ENCODE data around the gene PRORP. TPM values are rescaled to one million over a fixed set of nuclear protein-coding genes. Genes with fewer than 3 reads are reported as not detected.

PRORP gene
- total and polyA plus RNA-seq, 2 donors (not counting 3 experiments of a cell fraction or from before 2014, with no cell fraction given), result 28.8 to 36.9 TPM

- FAIRE-seq (no peak), DNase-seq (ENCODE audit: low read depth, low spot score) (no peak)
- Histone ChIP-seq H3K27me3 (ENCODE audit: control insufficient read depth in 2 of 2, insufficient read depth in 2 of 2, low read length in 2 of 2) (no peaks in the 10 kb centered on the region), H3K4me2 (ENCODE audit: insufficient read depth, low read length) (no peak overlapping the region), H3K27ac (ENCODE audit: insufficient read depth, low read depth, low read length) (no peak overlapping the region), H4K20me1 (replicated peaks; ENCODE audit: control insufficient read depth, extremely low read depth, insufficient read depth, low read length) (peaks cover 2% of the 10 kb centered on the region), H3K4me1 (ENCODE audit: control insufficient read depth, extremely low read depth, insufficient read depth, low read length) (peaks cover 10% of the 10 kb centered on the region), H3K9me3 (replicated peaks; ENCODE audit: control insufficient read depth, insufficient read depth, low read length) (no peaks in the 10 kb centered on the region), H3K79me2 (ENCODE audit: control insufficient read depth, insufficient read depth, low read length) (no peaks in the 10 kb centered on the region), H3K4me3 (replicated peaks in 1 of 3; ENCODE audit: insufficient read depth in 1 of 3, low read depth in 1 of 3, low read length in 3 of 3) (no peak overlapping the region), H2AFZ (ENCODE audit: low read depth, low read length) (no peak overlapping the region), H3K9me1 (replicated peaks; ENCODE audit: control insufficient read depth, extremely low read depth, insufficient read depth, low read length) (no peaks in the 10 kb centered on the region), H3K36me3 (ENCODE audit: control insufficient read depth in 2 of 2, extremely low read depth in 1 of 2, insufficient read depth in 2 of 2, low read length in 2 of 2) (no peaks in the 10 kb centered on the region), H3K9ac (replicated peaks; ENCODE audit: extremely low read depth, insufficient read depth, low read length) (no peak overlapping the region)
- ChIA-PET POLR2A (no interaction called here), CTCF (no interaction called here)
- intact Hi-C loops (cut with micrococcal nuclease), result no loop called here
- BruUV-seq (replicated peaks), result no TSS peak
- TF ChIP-seq, protein P1, sequence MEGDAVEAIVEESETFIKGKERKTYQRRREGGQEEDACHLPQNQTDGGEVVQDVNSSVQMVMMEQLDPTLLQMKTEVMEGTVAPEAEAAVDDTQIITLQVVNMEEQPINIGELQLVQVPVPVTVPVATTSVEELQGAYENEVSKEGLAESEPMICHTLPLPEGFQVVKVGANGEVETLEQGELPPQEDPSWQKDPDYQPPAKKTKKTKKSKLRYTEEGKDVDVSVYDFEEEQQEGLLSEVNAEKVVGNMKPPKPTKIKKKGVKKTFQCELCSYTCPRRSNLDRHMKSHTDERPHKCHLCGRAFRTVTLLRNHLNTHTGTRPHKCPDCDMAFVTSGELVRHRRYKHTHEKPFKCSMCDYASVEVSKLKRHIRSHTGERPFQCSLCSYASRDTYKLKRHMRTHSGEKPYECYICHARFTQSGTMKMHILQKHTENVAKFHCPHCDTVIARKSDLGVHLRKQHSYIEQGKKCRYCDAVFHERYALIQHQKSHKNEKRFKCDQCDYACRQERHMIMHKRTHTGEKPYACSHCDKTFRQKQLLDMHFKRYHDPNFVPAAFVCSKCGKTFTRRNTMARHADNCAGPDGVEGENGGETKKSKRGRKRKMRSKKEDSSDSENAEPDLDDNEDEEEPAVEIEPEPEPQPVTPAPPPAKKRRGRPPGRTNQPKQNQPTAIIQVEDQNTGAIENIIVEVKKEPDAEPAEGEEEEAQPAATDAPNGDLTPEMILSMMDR (IDR thresholded peaks at IDR 0.05; ENCODE audit: extremely low read depth in 1 of 2, insufficient read depth in 1 of 2, low read depth in 1 of 2, low read length in 2 of 2), result no peak
- no peak for TF ChIP-seq GATA2 (IDR thresholded peaks at IDR 0.05; ENCODE audit: insufficient read depth, insufficient read length, low read depth, low read length)
- TF ChIP-seq JUN (IDR thresholded peaks at IDR 0.05; ENCODE audit: borderline replicate concordance, insufficient read depth, insufficient read length, low read depth), result no peak
- no peak for TF ChIP-seq POLR2A (IDR thresholded peaks at IDR 0.05; ENCODE audit: low read depth, low read length)
- TF ChIP-seq FOS (IDR thresholded peaks at IDR 0.05; ENCODE audit: borderline replicate concordance, insufficient read depth, low read length), result no peak
- TF ChIP-seq, protein P2, sequence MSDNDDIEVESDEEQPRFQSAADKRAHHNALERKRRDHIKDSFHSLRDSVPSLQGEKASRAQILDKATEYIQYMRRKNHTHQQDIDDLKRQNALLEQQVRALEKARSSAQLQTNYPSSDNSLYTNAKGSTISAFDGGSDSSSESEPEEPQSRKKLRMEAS (IDR thresholded peaks at IDR 0.05; ENCODE audit: insufficient read depth, insufficient read length), result no peak
- TF ChIP-seq EZH2 (IDR thresholded peaks at IDR 0.05; ENCODE audit: borderline replicate concordance, low read depth, low read length, severe bottlenecking), result no peak
- TF ChIP-seq POLR2AphosphoS5 (IDR thresholded peaks at IDR 0.05; ENCODE audit: insufficient read depth, low read depth, low read length), result no peak
- no peak for TF ChIP-seq MYC (IDR thresholded peaks at IDR 0.05; ENCODE audit: low read depth, low read length)
- dilution Hi-C loops (cut with MboI; ENCODE audit: extremely low pct_ligation_motif_present, low sequenced_read_pairs), result no loop called here
These were observed 42.5 kb downstream of the PRORP start for GRCh38 chr14:35164849-35165248.
